GM23338 (cell line): ENCODE measurements around the gene GRIN2A.

Experiments
- CREB1 ChIP-seq: fragments of 250-450 bp; sonication (Bioruptor Pico); IDR thresholded peaks from 2 replicates; pipeline ENCODE4 v1.5.0; 2020; ENCODE audit warnings: low read depth, mild to moderate bottlenecking, moderate library complexity
- EZH2 ChIP-seq: fragments of 200-600 bp; sonication (generic); IDR thresholded peaks from one replicate; pipeline ENCODE4 v1.8.0; 2017; ENCODE audit warnings: antibody characterized with exemption, mild to moderate bottlenecking, low read depth; ENCODE audit not compliant: unreplicated experiment
- EZH2phosphoT487 ChIP-seq: fragments of 200-600 bp; sonication (generic); IDR thresholded peaks from one replicate; pipeline ENCODE4 v1.8.1; 2018; ENCODE audit warnings: antibody characterized with exemption; ENCODE audit not compliant: unreplicated experiment
- TF ChIP-seq, protein P1 (sequence below), 2 experiments: fragments of 200-600 bp in 1 of 2; sonication (generic) in 1 of 2; conservative IDR thresholded peaks; 2 replicates each; pipeline versions ENCODE4 v1.5.1 to v1.6.1; 2016 to 2017; ENCODE audit warnings: antibody characterized with exemption in 2 of 2, low read depth in 2 of 2, mild to moderate bottlenecking in 2 of 2, moderate library complexity in 1 of 2

DNA sequence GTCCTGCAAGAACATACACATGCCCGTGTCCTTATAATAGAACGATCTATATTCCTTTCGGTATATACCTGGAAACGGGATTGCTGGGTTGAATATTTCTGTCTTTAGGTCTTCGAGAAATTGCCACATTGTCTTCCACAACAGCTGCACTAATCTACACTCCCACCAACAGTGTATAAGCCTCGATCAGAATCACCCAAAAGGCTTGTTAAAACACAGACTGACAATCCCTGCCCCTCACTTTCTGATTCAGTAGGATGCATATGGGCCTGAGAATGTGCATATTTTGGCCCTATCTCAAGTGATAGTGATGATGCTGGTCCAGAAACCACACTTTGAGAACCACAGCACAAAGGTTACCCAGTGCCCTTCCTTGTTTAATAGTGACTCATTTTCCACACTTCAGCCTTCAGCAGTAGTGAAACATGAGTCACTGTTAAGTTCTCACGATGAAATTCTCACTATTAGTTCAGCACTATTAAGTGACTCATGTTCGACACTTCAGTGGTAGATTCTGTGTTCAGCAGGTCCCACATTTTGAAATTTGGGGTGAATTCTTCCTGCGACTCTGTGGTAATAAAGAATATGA lies 215.6 kb downstream of the GRIN2A start:
- TF ChIP-seq, protein P1, sequence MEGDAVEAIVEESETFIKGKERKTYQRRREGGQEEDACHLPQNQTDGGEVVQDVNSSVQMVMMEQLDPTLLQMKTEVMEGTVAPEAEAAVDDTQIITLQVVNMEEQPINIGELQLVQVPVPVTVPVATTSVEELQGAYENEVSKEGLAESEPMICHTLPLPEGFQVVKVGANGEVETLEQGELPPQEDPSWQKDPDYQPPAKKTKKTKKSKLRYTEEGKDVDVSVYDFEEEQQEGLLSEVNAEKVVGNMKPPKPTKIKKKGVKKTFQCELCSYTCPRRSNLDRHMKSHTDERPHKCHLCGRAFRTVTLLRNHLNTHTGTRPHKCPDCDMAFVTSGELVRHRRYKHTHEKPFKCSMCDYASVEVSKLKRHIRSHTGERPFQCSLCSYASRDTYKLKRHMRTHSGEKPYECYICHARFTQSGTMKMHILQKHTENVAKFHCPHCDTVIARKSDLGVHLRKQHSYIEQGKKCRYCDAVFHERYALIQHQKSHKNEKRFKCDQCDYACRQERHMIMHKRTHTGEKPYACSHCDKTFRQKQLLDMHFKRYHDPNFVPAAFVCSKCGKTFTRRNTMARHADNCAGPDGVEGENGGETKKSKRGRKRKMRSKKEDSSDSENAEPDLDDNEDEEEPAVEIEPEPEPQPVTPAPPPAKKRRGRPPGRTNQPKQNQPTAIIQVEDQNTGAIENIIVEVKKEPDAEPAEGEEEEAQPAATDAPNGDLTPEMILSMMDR (conservative IDR thresholded peaks at IDR 0.05; ENCODE audit: low read depth in 2 of 2): no peak
- TF ChIP-seq CREB1 (no peak), EZH2 (no peak), EZH2phosphoT487 (no peak)
